LHCN-M2 (cell line): ENCODE measurements around the gene CD34. TPM values are rescaled to one million over a fixed set of nuclear protein-coding genes. Genes with fewer than 3 reads are reported as not detected.
"Not testable (repeated sequence)": the region's sequence is repeated elsewhere in the genome, so short reads cannot be mapped to it uniquely, and the experiment has no call there.

Source experiments
- DNase-seq: peaks from one replicate; pipeline ENCODE4 v3.0.0-alpha.2; 2012; ENCODE audit warnings: low read depth
- total RNA-seq: library from RNA; depleted of rRNA; stranded (reverse); fragments of >200 nt; gene quantifications from 2 replicates; pipeline ENCODE4 v1.2.3, GENCODE V29; 2014

Gene CD34
- total RNA-seq, 1 experiment from 2014 or later, result 2.1 TPM

GRCh38 chr1:207901041-207901653, 9.8 kb downstream of the CD34 start:
- DNase-seq, result no peak

GRCh38 chr1:207898836-207899235, 12.1 kb downstream of the CD34 start:
- DNase-seq, result no peak

- no peak for DNase-seq
Measured at GRCh38 chr1:207898260-207898659, 12.7 kb downstream of the CD34 start.

- DNase-seq, result no peak
Measured at GRCh38 chr1:207897188-207897587, 13.7 kb downstream of the CD34 start.

- DNase-seq, result no peak
Measured at GRCh38 chr1:207896547-207896946, 14.4 kb downstream of the CD34 start.

GRCh38 chr1:207894704-207895103, 16.2 kb downstream of the CD34 start:
- DNase-seq, result no peak

GRCh38 chr1:207893737-207894582, 17.0 kb downstream of the CD34 start:
- no peak for DNase-seq

- no peak for DNase-seq
Measured at GRCh38 chr1:207892764-207893163, 18.2 kb downstream of the CD34 start.

- DNase-seq, result peak; percentile 48
Measured at GRCh38 chr1:207891148-207891547, 19.8 kb downstream of the CD34 start.

- peak; percentile 95 for DNase-seq
Measured at GRCh38 chr1:207890136-207890738, 20.7 kb downstream of the CD34 start.

- peak; percentile 96 for DNase-seq
Measured at GRCh38 chr1:207888652-207889051, 22.3 kb downstream of the CD34 start.

- DNase-seq, result no peak
Measured at GRCh38 chr1:207887542-207888201, 23.3 kb downstream of the CD34 start.

- no peak for DNase-seq
Measured at GRCh38 chr1:207886227-207886626, 24.7 kb downstream of the CD34 start.

GRCh38 chr1:207885129-207886032, 25.5 kb downstream of the CD34 start:
- peak; percentile 93 for DNase-seq

GRCh38 chr1:207884266-207885029, 26.5 kb downstream of the CD34 start:
- DNase-seq, result no peak

- no peak for DNase-seq
Measured at GRCh38 chr1:207883660-207884250, 27.2 kb downstream of the CD34 start.

- DNase-seq, result no peak
Measured at GRCh38 chr1:207883104-207883651, 27.7 kb downstream of the CD34 start.

- DNase-seq, result no peak
Measured at GRCh38 chr1:207882692-207883091, 28.2 kb downstream of the CD34 start.

GRCh38 chr1:207878939-207879338, 32.0 kb downstream of the CD34 start:
- no peak for DNase-seq

GRCh38 chr1:207877914-207878313, 33.0 kb downstream of the CD34 start:
- not testable (repeated sequence) for DNase-seq
